Kidney epithelial cell (primary cell): Measurements from ENCODE around the gene NOL4L. TPM values are rescaled to one million over a fixed set of nuclear protein-coding genes. Genes with fewer than 3 reads are reported as not detected.

Source experiments
- DNase-seq: peaks from one replicate; pipeline ENCODE4 v3.0.0-alpha.2; 2010; ENCODE audit warnings: low read depth
- H3K27me3 ChIP-seq: 2 replicates; pipeline ENCODE4 v1.6.0; 2011; ENCODE audit warnings: low read length; ENCODE audit not compliant: control insufficient read depth, insufficient read depth
- H3K36me3 ChIP-seq: 2 replicates; pipeline ENCODE4 v1.5.1; 2011; ENCODE audit warnings: low read length; ENCODE audit not compliant: control insufficient read depth, insufficient read depth
- H3K4me3 ChIP-seq: 2 replicates; pipeline ENCODE4 v1.5.1; 2011; ENCODE audit warnings: low read depth, mild to moderate bottlenecking, control low read depth, low read length
- CTCF ChIP-seq: IDR thresholded peaks from 2 replicates; pipeline ENCODE4 v1.5.1; 2011; ENCODE audit warnings: mild to moderate bottlenecking, moderate library complexity, low read length, control low read depth, inconsistent platforms; ENCODE audit not compliant: insufficient read depth, poor library complexity, severe bottlenecking
- total RNA-seq: library from RNA; depleted of rRNA; stranded (reverse); fragments of >200 nt; gene quantifications from 2 replicates; pipeline ENCODE4 v1.2.3, GENCODE V29; 2015

The NOL4L gene
- total RNA-seq, 1 donor from 2014 or later = 31.4 TPM

DNA sequence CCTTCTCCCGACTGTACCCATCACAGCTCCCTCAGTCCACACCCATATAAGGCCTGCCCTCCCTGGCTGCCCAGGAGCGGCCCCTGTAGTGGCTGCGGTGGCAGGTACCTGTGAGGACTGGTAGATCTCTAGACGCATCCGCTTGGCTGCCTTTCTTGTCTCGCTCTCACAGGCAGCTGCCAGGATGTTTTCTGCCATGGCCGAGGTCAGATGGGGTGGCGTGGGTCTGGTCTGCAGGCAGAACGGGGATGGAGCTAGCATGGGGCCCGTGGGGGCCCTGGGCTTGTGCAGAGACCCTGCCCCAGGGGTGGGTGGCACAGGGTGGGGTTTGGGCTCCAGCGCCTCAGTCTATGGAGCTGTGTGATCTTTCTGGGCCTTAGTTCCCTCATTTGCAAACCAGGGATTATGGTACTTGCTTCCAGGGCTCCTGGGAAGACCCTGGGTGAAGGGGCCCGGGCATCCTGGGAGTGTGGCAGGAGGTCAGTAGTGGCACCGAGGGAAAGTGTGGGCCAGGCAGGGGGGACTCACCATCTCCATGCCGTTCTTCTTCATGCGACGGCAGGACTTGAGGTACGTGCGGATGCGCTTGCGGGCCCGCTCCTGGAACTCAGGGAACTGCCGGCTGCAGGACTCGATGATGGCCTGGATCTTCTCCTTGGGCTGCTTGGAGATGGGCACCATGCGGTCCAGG is 132.2 kb downstream of the NOL4L start:
- no peak for TF ChIP-seq CTCF
- DNase-seq = no peak
- H3K27me3 ChIP-seq = no peaks in the 10 kb centered on the region
- peaks cover 3% of the 10 kb centered on the region for H3K36me3 ChIP-seq
- H3K4me3 ChIP-seq = no peak overlapping the region

GRCh38 chr20:32451682-32452461 is 133.3 kb downstream of the NOL4L start:
- no peak for DNase-seq
- Histone ChIP-seq H3K36me3 (peaks cover 3% of the 10 kb centered on the region), H3K4me3 (no peak overlapping the region), H3K27me3 (no peaks in the 10 kb centered on the region)
- no peak for TF ChIP-seq CTCF

DNA sequence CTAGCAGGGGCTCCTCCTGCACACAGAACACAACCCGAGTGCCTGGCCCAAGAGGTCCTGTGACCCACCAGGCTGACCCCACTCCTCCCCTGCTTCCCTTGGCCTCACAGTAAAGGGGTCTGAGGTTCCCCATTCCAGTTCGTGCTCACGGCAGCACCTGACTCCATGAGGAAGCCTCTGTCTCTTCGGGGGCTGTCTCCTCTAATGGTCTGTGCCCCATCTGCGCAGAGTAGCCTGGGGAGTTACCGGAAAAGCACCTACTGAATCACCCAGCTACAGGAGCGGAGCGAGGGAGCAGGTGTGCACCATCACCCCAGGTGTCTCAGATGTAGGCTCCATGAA is 133.8 kb downstream of the NOL4L start:
- H3K4me3 ChIP-seq = no peak overlapping the region
- TF ChIP-seq CTCF = no peak
- no peaks in the 10 kb centered on the region for H3K27me3 ChIP-seq
- no peak for DNase-seq
- H3K36me3 ChIP-seq = peaks cover 5% of the 10 kb centered on the region

DNA sequence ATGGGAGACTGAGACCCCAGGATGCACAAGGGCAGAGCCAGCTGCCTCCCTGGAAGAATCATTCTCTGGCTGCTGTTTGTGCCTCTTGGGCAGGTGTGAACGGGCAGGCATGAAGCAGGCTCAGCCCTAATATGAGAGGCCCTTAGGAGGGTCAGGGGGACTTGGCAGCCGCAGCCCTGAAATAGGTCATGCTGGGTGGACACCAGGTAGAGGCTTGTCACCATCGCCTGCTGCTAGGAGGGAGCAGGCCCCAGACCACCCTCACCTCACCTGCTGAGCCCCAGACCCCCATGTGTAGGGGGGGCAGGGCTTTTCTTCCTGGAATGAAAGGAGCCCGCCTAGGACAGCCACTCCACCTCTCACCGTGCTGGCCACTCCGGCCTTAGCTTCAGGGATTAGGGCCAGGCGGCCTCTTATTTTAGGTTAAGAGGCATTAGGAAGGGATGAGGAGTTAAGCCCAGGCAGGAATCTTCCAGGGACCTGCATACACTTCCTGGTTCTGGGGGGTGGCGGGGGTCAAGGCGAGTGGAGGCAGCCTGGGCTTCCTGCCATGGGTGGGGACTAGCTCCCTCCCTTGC is 134.6 kb downstream of the NOL4L start:
- Histone ChIP-seq H3K4me3 (no peak overlapping the region), H3K36me3 (peaks cover 5% of the 10 kb centered on the region), H3K27me3 (no peaks in the 10 kb centered on the region)
- DNase-seq = no peak
- no peak for TF ChIP-seq CTCF

- Histone ChIP-seq H3K36me3 (peaks cover 5% of the 10 kb centered on the region), H3K27me3 (no peaks in the 10 kb centered on the region), H3K4me3 (no peak overlapping the region)
- DNase-seq = no peak
- TF ChIP-seq CTCF = no peak
Measured at GRCh38 chr20:32449890-32450401, 135.2 kb downstream of the NOL4L start.
